CD4-positive, alpha-beta T cell treated with Interleukin-21 for 1 hour (primary cell): ENCODE measurements around the gene WDR62.

Experiments
- DNase-seq: peaks from one replicate; pipeline ENCODE4 v3.0.0-alpha.2; 2020

WDR62 gene

GRCh38 chr19:36142496-36142895 lies 87.8 kb downstream of the WDR62 start:
- DNase-seq, result no peak

DNA sequence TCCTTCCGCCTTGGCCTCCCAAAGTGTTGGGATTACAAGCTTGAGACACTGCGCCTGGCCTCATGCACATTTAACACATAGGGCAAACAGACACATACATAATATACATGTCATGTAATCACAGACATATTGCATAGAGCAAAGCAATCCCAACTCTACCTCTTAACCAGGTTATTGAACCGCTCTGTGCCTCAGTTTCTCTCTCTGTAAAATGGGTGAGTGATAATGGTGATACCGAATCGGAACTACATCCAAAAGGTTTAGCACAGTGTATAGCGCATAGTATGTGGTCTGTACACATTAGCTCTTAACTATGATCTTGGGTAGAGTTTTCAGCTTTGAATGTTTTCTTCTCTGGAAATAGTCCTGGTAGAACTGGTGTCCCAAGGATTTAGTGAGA lies 89.9 kb downstream of the WDR62 start:
- no peak for DNase-seq

DNA sequence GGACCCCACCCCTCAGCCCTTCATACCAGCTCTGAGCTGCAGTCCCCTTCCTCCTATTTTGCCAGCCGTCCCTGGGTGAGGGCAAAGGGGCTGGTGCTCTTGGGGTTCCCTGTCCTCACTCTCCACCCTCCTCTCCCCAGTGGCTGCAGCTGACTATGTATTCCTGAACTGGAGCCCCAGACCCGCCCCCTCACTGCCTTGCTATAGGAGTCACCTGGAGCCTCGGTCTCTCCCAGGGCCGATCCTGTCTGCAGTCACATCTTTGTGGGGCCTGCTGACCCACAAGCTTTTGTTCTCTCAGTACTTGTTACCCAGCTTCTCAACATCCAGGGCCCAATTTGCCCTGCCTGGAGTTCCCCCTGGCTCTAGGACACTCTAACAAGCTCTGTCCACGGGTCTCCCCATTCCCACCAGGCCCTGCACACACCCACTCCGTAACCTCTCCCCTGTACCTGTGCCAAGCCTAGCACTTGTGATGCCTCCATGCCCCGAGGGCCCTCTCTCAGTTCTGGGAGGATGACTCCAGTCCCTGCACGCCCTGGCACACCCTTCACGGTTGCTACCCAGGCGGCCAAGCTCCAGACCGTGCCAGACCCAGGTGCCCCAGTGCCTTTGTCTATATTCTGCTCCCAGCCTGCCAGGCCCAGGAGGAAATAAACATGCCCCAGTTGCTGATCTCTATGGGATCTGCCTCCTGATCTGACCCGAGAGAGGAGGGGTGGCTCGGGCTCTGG lies 95.1 kb downstream of the WDR62 start:
- no peak for DNase-seq

- no peak for DNase-seq
Measured at GRCh38 chr19:36150586-36150985, 95.9 kb downstream of the WDR62 start.

DNA sequence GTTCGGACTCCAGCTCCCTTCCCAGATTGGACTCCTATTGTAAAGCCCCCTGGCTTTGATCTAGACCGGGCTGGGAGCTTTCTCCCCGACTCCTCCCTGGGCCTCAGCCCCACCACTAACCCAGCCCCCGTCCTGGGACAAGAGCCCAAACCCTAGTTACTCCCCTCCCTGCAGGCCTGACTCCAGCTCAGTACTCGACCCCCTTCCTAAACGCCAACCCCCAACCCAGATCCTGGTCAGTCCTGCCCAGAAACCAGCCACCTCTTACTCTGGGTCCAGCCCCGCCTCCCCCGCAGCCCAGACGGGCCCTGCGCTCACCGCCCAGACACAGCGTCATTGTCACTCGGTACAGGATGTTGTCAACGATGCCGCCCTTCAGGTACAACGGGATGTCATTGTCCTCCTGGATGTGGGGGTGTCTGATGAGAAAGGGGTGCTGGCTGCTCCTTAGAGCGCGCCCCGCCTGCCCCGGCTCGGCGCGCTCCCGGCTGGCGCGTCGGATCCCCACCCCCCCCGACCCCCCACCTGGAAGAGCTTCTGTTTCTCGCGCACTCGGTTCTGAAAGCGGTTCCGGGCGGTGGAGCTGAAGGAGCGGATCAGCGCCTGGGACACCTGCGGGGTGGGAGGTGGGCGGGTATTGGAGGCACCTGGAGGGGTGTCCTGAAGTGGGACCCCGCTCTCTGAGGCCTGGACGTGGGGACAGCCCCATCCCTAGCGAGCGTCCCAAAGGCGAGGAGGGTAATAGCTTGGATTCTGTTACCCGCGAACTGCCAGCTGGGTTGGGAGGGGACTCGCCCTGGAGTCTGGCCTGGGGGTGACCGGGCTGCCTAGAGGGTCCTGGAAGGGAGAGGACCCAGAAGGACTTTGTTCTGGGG lies 96.7 kb downstream of the WDR62 start:
- no peak for DNase-seq

DNA sequence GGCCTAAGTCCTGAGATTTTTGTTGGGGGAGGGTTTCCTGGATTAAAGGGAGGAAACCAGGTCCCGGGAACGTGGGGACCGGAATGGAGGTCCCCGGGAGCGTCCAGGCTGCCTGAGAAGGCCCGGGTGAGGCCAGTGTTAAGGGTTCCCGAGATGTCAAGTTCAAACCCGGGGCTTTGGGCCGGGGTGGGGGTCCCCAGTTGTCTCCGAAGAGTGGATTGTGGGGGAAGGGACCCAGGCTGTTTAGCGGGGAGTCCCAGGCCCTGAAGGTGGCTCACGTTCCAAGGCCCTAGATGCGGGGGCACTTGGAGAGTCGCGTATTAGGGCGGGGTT lies 97.3 kb downstream of the WDR62 start:
- no peak for DNase-seq

GRCh38 chr19:36152352-36153091 lies 97.8 kb downstream of the WDR62 start, which contains the start of gene COX7A1:
COX7A1 (minus strand) TSS chr19:36152447; CDS start chr19:36152407, 40 bp downstream.
- no peak for DNase-seq

DNA sequence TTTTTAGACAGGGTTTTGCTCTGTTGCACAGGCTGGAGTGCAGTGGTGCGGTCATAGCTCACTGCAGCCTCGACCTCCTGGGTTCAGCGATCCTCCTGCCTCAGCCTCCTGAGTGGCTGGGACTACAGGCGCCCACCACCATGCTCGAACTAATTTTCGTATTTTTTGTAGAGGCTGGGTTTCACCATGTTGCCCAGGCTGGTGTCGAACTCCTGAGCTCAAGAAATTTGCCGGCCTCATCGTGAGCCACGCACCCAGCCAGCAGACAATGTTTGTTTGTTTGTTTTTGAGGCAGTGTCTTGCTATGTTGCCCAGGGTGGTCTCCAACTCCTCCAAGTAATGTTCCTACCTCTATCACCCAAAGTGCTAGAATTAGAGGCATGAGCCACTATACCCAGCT lies 98.4 kb downstream of the WDR62 start:
- no peak for DNase-seq
